HG03521 (cell line): ENCODE measurements around the gene MCTP2.

Experiments used
- ATAC-seq: cut with Tn5 transposase; IDR thresholded peaks from one replicate; pipeline ENCODE4 v1.9.1; 2021; ENCODE audit warnings: mild to moderate bottlenecking, moderate library complexity; ENCODE audit not compliant: unreplicated experiment

Gene MCTP2

GRCh38 chr15:94352636-94353487 lies 121.5 kb downstream of the MCTP2 start:
- ATAC-seq, result no peak

GRCh38 chr15:94353488-94353820 lies 122.1 kb downstream of the MCTP2 start:
- no peak for ATAC-seq

GRCh38 chr15:94354655-94355054 lies 123.3 kb downstream of the MCTP2 start:
- ATAC-seq, result no peak

- ATAC-seq, result no peak
Measured at GRCh38 chr15:94359716-94360115, 128.4 kb downstream of the MCTP2 start.

GRCh38 chr15:94360251-94360685 lies 128.9 kb downstream of the MCTP2 start:
- ATAC-seq, result no peak

GRCh38 chr15:94362385-94363092 lies 131.2 kb downstream of the MCTP2 start:
- no peak for ATAC-seq

- no peak for ATAC-seq
Measured at GRCh38 chr15:94363382-94363781, 132.0 kb downstream of the MCTP2 start.

GRCh38 chr15:94366781-94367180 lies 135.4 kb downstream of the MCTP2 start:
- no peak for ATAC-seq

GRCh38 chr15:94367726-94368535 lies 136.6 kb downstream of the MCTP2 start:
- no peak for ATAC-seq

- ATAC-seq, result no peak
Measured at GRCh38 chr15:94370206-94370935, 139.0 kb downstream of the MCTP2 start.

- no peak for ATAC-seq
Measured at GRCh38 chr15:94370936-94371285, 139.6 kb downstream of the MCTP2 start.

GRCh38 chr15:94372821-94373220 lies 141.5 kb downstream of the MCTP2 start:
- ATAC-seq, result no peak

- ATAC-seq, result no peak
Measured at GRCh38 chr15:94375997-94376396, 144.6 kb downstream of the MCTP2 start.

- no peak for ATAC-seq
Measured at GRCh38 chr15:94379986-94380385, 148.6 kb downstream of the MCTP2 start.

- ATAC-seq, result no peak
Measured at GRCh38 chr15:94380798-94381197, 149.4 kb downstream of the MCTP2 start.

GRCh38 chr15:94381384-94381783 lies 150.0 kb downstream of the MCTP2 start:
- no peak for ATAC-seq

GRCh38 chr15:94383041-94383440 lies 151.7 kb downstream of the MCTP2 start:
- no peak for ATAC-seq

- no peak for ATAC-seq
Measured at GRCh38 chr15:94383706-94384105, 152.3 kb downstream of the MCTP2 start.

- ATAC-seq, result no peak
Measured at GRCh38 chr15:94385441-94385840, 154.1 kb downstream of the MCTP2 start.

- no peak for ATAC-seq
Measured at GRCh38 chr15:94386351-94386750, 155.0 kb downstream of the MCTP2 start.

GRCh38 chr15:94387442-94387841 lies 156.1 kb downstream of the MCTP2 start:
- no peak for ATAC-seq
